Measurements from ENCODE around the gene MRPL43. TPM values are rescaled to one million over a fixed set of nuclear protein-coding genes. Genes with fewer than 3 reads are reported as not detected.

The MRPL43 gene
- total and polyA plus RNA-seq, 2 donors (not counting 1 experiment from before 2014, with no cell fraction given): 56.2 to 99.4 TPM

DNA sequence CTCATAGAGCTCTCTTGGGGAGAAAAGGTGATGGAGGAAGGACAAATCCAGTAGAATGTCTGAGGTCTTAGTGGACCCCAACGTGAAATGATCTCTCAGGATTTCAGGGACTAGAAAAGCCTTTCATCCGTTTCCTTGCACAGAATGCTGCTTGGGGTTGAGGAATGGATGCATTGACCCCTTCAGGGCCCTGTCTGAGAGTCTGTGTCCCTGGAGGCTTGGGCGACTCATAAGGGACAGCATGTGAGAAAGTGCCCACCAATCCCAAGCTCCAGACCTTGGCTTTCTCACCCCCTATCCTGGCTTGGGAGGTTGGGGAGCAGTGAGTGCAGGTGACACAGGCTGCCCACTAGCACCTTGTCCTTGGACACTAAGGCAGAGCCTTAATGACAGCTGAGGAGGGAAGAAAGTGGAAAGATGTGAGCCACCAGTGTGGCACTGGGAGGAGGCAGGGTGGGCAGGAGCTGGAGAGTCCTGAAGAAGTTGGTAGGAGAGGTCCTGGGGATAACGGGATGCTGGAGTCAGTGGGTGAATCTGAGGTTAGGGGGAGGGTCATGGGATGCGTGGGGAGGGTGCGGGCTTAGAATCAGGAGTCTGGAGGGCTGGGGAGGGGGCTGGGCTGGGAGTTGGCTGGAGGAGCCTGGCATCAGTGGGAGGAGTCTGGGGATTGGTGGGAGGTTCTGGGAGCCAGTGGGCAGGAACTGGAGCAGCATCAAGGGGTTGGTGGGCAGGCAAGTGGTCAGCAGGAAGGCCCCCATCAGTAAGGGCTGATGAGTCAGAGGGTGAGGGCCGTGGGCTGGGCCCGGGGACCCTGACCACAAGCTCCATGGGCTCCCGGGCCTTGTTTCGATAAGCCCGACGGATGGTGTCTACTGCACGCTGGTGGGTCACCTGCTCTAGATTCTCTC, 20.9 kb upstream of the MRPL43 start:
- Histone ChIP-seq H3K79me2 (ENCODE audit: control insufficient read depth, insufficient read depth, low read length) (no peaks in the 10 kb centered on the region), H3K27me3 (replicated peaks in 1 of 4; ENCODE audit: control extremely low read depth in 1 of 4, control insufficient read depth in 3 of 4, insufficient read depth in 4 of 4, low read length in 3 of 4) (no peaks in the 10 kb centered on the region), H3K27ac (ENCODE audit: low read length in 2 of 2) (no peak overlapping the region), H3K4me3 (ENCODE audit: control extremely low read depth in 1 of 5, extremely low read depth in 1 of 5, insufficient read depth in 1 of 5, low read depth in 2 of 5, low read length in 4 of 5) (no peak overlapping the region), H3K4me1 (ENCODE audit: control insufficient read depth in 2 of 2, insufficient read depth in 2 of 2, low read length in 2 of 2) (peaks cover 5 to 6% of the 10 kb centered on the region in 2 donors), H2AFZ (ENCODE audit: insufficient read depth, low read depth, low read length, poor library complexity, severe bottlenecking) (no peak overlapping the region), H3K9ac (ENCODE audit: low read length) (no peak overlapping the region), H3K9me3 (ENCODE audit: control extremely low read depth in 1 of 3, control insufficient read depth in 2 of 3, insufficient read depth in 1 of 3, low read length in 2 of 3) (no peaks in the 10 kb centered on the region), H3K36me3 (replicated peaks in 1 of 2; ENCODE audit: control extremely low read depth in 1 of 2, control insufficient read depth in 1 of 2, extremely low read depth in 1 of 2, insufficient read depth in 2 of 2, low read length in 1 of 2) (peaks cover 0 to 7% of the 10 kb centered on the region in 2 experiments), H3K4me2 (replicated peaks; ENCODE audit: low read depth, low read length, poor library complexity, severe bottlenecking) (no peak overlapping the region), H4K20me1 (ENCODE audit: control insufficient read depth, insufficient read depth, low read length, poor library complexity, severe bottlenecking) (no peaks in the 10 kb centered on the region)
- Mint-ChIP-seq H3K9me3 (ENCODE audit: insufficient read depth) (no peaks in the 10 kb centered on the region), H3K4me3 (no peak overlapping the region), H3K4me1 (peaks cover 7% of the 10 kb centered on the region), H3K27me3 (no peaks in the 10 kb centered on the region), H3K27ac (no peak overlapping the region)
- POLR2A ChIA-PET: no interaction called here
- TF ChIP-seq, protein P1, sequence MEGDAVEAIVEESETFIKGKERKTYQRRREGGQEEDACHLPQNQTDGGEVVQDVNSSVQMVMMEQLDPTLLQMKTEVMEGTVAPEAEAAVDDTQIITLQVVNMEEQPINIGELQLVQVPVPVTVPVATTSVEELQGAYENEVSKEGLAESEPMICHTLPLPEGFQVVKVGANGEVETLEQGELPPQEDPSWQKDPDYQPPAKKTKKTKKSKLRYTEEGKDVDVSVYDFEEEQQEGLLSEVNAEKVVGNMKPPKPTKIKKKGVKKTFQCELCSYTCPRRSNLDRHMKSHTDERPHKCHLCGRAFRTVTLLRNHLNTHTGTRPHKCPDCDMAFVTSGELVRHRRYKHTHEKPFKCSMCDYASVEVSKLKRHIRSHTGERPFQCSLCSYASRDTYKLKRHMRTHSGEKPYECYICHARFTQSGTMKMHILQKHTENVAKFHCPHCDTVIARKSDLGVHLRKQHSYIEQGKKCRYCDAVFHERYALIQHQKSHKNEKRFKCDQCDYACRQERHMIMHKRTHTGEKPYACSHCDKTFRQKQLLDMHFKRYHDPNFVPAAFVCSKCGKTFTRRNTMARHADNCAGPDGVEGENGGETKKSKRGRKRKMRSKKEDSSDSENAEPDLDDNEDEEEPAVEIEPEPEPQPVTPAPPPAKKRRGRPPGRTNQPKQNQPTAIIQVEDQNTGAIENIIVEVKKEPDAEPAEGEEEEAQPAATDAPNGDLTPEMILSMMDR (IDR thresholded peaks at IDR 0.05): no peak
- TF ChIP-seq EZH2 (IDR thresholded peaks at IDR 0.05; ENCODE audit: borderline replicate concordance, insufficient read depth, low read depth, low read length, poor library complexity, severe bottlenecking): no peak
- CTCF ChIA-PET: interaction anchor here (0.7 to 1.7 kb wide), 4 partner anchors 9 to 53 kb away, joined by 3 to 10 read pairs (median 4); partner anchors contain the start of genes KAZALD1 and LZTS2
- ATAC-seq (ENCODE audit: low read depth) (no peak), DNase-seq (no peak)
- intact Hi-C loops (cut with micrococcal nuclease): no loop called here
- 89% methylated on average over 11 of the region's 13 CpGs for WGBS (ENCODE audit: insufficient coverage)

Measured in B cell (primary cell).